ENCODE data around the gene MS4A6A. TPM values are rescaled to one million over a fixed set of nuclear protein-coding genes. Genes with fewer than 3 reads are reported as not detected.

MS4A6A gene, protein sequence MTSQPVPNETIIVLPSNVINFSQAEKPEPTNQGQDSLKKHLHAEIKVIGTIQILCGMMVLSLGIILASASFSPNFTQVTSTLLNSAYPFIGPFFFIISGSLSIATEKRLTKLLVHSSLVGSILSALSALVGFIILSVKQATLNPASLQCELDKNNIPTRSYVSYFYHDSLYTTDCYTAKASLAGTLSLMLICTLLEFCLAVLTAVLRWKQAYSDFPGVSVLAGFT
- total RNA-seq (100 to 1,000 TPM; 128 to 143 TPM), polyA plus RNA-seq (ENCODE audit: insufficient read length in 6 of 6) (10 to 100 TPM; 19.8 to 37.5 (median 26.7) TPM)
- long read RNA-seq, donor 1, partial matches to known transcripts = 5 of 9 reads
- long read RNA-seq, donor 1, other reads (novel, unspliced or antisense) = 0 of 9 reads
- long read RNA-seq, donor 2, partial matches to known transcripts = 0 of 1 reads
- long read RNA-seq, donor 2, other reads (novel, unspliced or antisense) = 0 of 1 reads
- long read RNA-seq, donor 3 = 0 reads
- long read RNA-seq, donor 4, transcript MS4A6A-208 (6 exons, 1,806 nt) = major isoform, 17 of 76 reads
- long read RNA-seq, donor 4, partial matches to known transcripts = 45 of 76 reads
- long read RNA-seq, donor 4, other reads (novel, unspliced or antisense) = 14 of 76 reads
- long read RNA-seq, donor 5, partial matches to known transcripts = 6 of 7 reads
- long read RNA-seq, donor 5, other reads (novel, unspliced or antisense) = 0 of 7 reads
- long read RNA-seq, donor 6, partial matches to known transcripts = 0 of 3 reads
- long read RNA-seq, donor 6, other reads (novel, unspliced or antisense) = 0 of 3 reads
- long read RNA-seq, donor 7, partial matches to known transcripts = 0 of 4 reads
- long read RNA-seq, donor 7, other reads (novel, unspliced or antisense) = 0 of 4 reads
- long read RNA-seq, donor 8, partial matches to known transcripts = 0 of 1 reads
- long read RNA-seq, donor 8, other reads (novel, unspliced or antisense) = 0 of 1 reads
- long read RNA-seq, donor 9 = 0 reads
- long read RNA-seq, donor 10, transcript MS4A6A-208 (6 exons, 1,806 nt) = major isoform, 20 of 88 reads
- long read RNA-seq, donor 10, partial matches to known transcripts = 51 of 88 reads
- long read RNA-seq, donor 10, other reads (novel, unspliced or antisense) = 16 of 88 reads
- long read RNA-seq, donor 11 = 0 reads
- long read RNA-seq, donor 12, partial matches to known transcripts = 0 of 2 reads
- long read RNA-seq, donor 12, other reads (novel, unspliced or antisense) = 0 of 2 reads

DNA sequence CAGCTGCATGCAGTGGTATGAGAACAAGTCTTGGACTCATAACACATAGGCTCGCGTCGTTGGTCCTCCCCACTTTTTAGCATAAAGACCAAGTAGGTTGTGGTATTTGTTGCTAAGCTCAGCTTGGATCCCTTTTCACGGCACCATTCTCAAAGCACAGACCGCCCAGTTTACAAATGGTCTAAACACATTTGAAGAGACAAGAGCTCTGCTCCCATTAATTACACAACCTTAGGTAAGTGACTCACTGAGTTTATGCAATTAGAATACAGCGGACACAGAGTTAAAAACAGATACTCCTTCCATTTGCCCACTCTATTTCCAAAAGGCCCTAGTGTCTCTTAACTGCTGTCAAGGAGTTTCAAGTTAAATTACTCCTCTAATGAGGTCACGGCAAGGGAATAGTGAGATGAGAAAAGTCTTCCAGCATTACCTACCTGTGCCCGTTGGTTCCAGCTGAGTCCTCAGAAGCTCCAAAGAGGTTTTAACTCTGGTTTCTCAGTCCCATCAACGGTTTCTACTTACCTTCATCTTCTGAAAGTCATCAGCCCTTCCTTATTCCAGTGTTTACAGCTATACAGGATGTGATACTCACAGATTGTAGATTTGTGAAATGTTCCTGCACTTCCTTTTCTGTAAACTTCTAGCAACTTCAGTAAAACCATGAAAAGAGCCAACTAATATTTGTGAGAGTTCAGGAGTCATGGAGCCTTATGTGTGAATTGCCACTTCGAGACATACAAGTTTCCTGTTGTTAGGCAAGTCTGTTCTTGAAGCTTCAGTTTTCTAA is at the start of gene MS4A6A:
MS4A6A (minus strand) TSS at position 543 of the 790 bp plus-strand sequence. CDS start 1,356 bp downstream, outside the sequence.
- H3K9me3 ChIP-seq = no peaks in the 10 kb centered on the region
- H3K27ac ChIP-seq = peak within 1 kb of the TSS; percentile 64 to 90
- ATAC-seq = peak; percentile 60
- no peaks in the 10 kb centered on the region for H3K27me3 ChIP-seq
- TF ChIP-seq, protein P1, sequence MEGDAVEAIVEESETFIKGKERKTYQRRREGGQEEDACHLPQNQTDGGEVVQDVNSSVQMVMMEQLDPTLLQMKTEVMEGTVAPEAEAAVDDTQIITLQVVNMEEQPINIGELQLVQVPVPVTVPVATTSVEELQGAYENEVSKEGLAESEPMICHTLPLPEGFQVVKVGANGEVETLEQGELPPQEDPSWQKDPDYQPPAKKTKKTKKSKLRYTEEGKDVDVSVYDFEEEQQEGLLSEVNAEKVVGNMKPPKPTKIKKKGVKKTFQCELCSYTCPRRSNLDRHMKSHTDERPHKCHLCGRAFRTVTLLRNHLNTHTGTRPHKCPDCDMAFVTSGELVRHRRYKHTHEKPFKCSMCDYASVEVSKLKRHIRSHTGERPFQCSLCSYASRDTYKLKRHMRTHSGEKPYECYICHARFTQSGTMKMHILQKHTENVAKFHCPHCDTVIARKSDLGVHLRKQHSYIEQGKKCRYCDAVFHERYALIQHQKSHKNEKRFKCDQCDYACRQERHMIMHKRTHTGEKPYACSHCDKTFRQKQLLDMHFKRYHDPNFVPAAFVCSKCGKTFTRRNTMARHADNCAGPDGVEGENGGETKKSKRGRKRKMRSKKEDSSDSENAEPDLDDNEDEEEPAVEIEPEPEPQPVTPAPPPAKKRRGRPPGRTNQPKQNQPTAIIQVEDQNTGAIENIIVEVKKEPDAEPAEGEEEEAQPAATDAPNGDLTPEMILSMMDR (IDR thresholded peaks at IDR 0.05) = no peak
- H3K36me3 ChIP-seq = peaks cover 0 to 11% of the 10 kb centered on the region in 2 donors
- DNase-seq = no peak
- peak within 1 kb of the TSS in 1 of 2 donors; percentile 36 for H3K4me3 ChIP-seq
- intact Hi-C loops (cut with DNase I) = no loop called here
- H3K4me1 ChIP-seq = peaks cover 0 to 29% of the 10 kb centered on the region in 2 donors

DNA sequence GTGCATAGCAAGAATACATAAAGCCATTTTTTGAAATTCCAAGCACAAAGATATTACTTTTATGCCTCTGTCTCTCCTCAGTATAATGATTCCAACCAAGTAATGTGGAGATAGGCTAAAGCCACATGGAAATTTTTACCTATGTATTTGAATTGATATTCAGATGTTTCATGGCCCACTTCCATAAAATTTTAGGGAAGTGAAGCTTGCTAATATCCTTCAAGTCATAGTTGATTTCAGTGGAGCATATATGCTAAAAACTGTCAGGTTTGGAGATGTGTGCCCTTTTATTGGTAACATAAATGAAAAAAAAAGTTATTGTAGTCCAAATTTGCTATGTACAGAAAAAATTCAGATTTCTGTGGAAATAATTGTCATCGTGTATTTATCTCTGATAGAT is 47.8 kb upstream of the MS4A6A start:
- DNase-seq = no peak
- Histone ChIP-seq H3K36me3 (no peaks in the 10 kb centered on the region), H3K9me3 (no peaks in the 10 kb centered on the region), H3K4me3 (no peak overlapping the region), H3K27me3 (no peaks in the 10 kb centered on the region), H3K27ac (no peak overlapping the region), H3K4me1 (peaks cover 0 to 7% of the 10 kb centered on the region in 2 donors)
- ATAC-seq = no peak
- TF ChIP-seq, protein P1 (IDR thresholded peaks at IDR 0.05) = no peak
- intact Hi-C loops (cut with DNase I) = no loop called here

DNA sequence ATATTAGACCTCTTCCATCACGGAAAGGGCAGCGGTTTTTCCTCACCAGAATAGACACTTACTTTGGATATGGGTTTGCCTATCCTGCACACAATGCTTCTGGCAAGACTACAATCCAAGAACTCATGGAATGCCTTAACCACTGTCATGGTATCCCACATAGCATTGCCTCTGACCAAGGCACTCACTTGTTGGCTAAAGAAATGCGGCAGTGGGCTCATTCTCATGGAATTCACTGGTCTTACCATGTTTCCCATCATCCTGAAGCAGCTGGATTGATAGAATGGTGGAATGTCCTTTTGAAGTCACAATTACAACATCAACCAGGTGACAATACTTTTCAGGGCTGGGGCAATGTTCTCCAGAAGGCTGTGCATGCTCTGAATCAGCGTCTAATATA is 39.3 kb upstream of the MS4A6A start:
- TF ChIP-seq, protein P1 (IDR thresholded peaks at IDR 0.05) = no peak
- no peak for ATAC-seq
- intact Hi-C loops (cut with DNase I) = no loop called here

DNA sequence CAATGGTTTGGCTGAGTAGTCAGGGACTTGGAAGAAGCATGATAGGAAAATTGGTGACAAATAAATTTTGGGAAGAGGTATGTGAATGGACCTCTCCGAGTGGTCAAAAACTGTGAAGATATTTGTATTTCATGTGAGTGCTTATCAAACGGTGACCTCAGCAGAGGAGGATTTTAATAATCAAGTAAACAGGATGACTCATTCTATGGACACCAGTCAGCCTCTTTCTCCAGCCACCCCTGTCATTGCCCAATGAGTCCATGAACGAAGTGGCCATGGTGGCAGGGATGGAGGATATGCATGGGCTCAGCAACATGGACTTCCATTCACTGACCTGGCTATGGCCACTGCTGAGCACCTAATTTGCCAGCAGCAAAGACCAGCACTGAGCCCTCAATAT is 38.8 kb upstream of the MS4A6A start:
- intact Hi-C loops (cut with DNase I) = no loop called here
- H3K9me3 ChIP-seq = no peaks in the 10 kb centered on the region
- no peak for DNase-seq

More for the DNA sequence above, 39.3 kb upstream of the MS4A6A start:
- H3K4me1 ChIP-seq = no peaks in the 10 kb centered on the region
- no peaks in the 10 kb centered on the region for H3K9me3 ChIP-seq
- H3K36me3 ChIP-seq = no peaks in the 10 kb centered on the region
- H3K4me3 ChIP-seq = no peak overlapping the region
- H3K27ac ChIP-seq = no peak overlapping the region
- H3K27me3 ChIP-seq = no peaks in the 10 kb centered on the region
- DNase-seq = no peak

More for the DNA sequence above, 38.8 kb upstream of the MS4A6A start:
- no peaks in the 10 kb centered on the region for H3K36me3 ChIP-seq
- no peak overlapping the region for H3K27ac ChIP-seq
- H3K4me3 ChIP-seq = no peak overlapping the region
- TF ChIP-seq, protein P1 (IDR thresholded peaks at IDR 0.05) = no peak
- no peaks in the 10 kb centered on the region for H3K27me3 ChIP-seq
- no peak for ATAC-seq
- H3K4me1 ChIP-seq = no peaks in the 10 kb centered on the region
